Sigmoid colon (tissue), 4 donors: ENCODE measurements around the gene FAM3B.

Experiments
- EP300 ChIP-seq, 4 donors: sonication (generic); formaldehyde crosslinking; IDR thresholded peaks; one replicate each; pipeline ENCODE4 v1.6.1; 2017; ENCODE audit warnings: antibody characterized with exemption in 4 of 4
- POLR2A ChIP-seq, 2 donors: fragments of 450-650 bp; IDR thresholded peaks; one replicate each; pipeline ENCODE4 v1.6.1; 2016; ENCODE audit warnings: antibody characterized with exemption in 2 of 2, mild to moderate bottlenecking in 2 of 2, moderate library complexity in 2 of 2
- POLR2AphosphoS5 ChIP-seq, 4 donors: sonication (generic); formaldehyde crosslinking; IDR thresholded peaks; one replicate each; pipeline ENCODE4 v1.6.1; 2017; ENCODE audit warnings: antibody characterized with exemption in 4 of 4
- TF ChIP-seq, protein P1 (sequence below), 4 experiments: fragments of 450-650 bp in 3 of 4; fragments of 200-600 bp in 1 of 4; IDR thresholded peaks; one replicate each; pipeline ENCODE4 v1.5.1; 2016 to 2019; ENCODE audit warnings: antibody characterized with exemption in 4 of 4, mild to moderate bottlenecking in 3 of 4, moderate library complexity in 2 of 4

DNA sequence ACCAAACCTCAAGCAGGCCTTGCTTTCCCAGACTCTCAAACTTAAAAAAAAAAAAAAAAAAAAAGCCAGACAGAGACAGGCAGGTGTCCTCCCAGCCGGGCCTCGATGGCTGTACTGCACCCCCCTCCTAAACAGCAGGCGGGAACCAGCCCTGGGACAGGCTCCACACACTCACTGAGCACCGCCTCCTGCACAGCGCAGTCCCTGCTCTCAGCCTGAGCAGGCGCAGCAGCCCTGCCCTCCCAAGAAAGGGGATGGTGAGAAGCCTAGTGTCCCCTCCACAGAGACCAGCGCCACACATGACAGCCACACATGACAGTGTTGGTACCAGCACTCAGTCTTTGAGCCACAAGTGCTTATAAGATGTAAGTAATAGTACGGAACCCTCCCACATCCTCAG is 57.2 kb downstream of the FAM3B start:
- TF ChIP-seq, protein P1, sequence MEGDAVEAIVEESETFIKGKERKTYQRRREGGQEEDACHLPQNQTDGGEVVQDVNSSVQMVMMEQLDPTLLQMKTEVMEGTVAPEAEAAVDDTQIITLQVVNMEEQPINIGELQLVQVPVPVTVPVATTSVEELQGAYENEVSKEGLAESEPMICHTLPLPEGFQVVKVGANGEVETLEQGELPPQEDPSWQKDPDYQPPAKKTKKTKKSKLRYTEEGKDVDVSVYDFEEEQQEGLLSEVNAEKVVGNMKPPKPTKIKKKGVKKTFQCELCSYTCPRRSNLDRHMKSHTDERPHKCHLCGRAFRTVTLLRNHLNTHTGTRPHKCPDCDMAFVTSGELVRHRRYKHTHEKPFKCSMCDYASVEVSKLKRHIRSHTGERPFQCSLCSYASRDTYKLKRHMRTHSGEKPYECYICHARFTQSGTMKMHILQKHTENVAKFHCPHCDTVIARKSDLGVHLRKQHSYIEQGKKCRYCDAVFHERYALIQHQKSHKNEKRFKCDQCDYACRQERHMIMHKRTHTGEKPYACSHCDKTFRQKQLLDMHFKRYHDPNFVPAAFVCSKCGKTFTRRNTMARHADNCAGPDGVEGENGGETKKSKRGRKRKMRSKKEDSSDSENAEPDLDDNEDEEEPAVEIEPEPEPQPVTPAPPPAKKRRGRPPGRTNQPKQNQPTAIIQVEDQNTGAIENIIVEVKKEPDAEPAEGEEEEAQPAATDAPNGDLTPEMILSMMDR (IDR thresholded peaks at IDR 0.05) = no peak
- TF ChIP-seq POLR2A (IDR thresholded peaks at IDR 0.05) (no peak), EP300 (IDR thresholded peaks at IDR 0.05) (no peak), POLR2AphosphoS5 (IDR thresholded peaks at IDR 0.05) (no peak)
